Uterus (tissue), 4 donors: ENCODE data around the gene SLC8A1. TPM values are rescaled to one million over a fixed set of nuclear protein-coding genes. Genes with fewer than 3 reads are reported as not detected.
A peak's percentile ranks its signal among the peaks of the same experiment; 100 is the strongest.

Source experiments
- DNase-seq, 2 donors: peaks; one replicate each; pipeline ENCODE4 v3.0.0-alpha.2; 2019 to 2020
- H3K27ac ChIP-seq, 2 donors: fragments of 200-600 bp; sonication (generic); 1 replicate in 1 of 2; 2 replicates in 1 of 2; pipeline ENCODE4 v1.5.1; 2016 to 2018
- H3K27me3 ChIP-seq, 2 donors: fragments of 200-600 bp; sonication (generic); one replicate each; pipeline ENCODE4 v1.5.1; 2018 to 2019; ENCODE audit warnings: control low read depth in 1 of 2
- H3K36me3 ChIP-seq, 2 donors: fragments of 200-600 bp; sonication (generic); one replicate each; pipeline ENCODE4 v1.5.1; 2019; ENCODE audit warnings: control low read depth in 1 of 2
- H3K4me1 ChIP-seq, 2 donors: fragments of 200-600 bp; sonication (generic); one replicate each; pipeline ENCODE4 v1.5.1; 2018 to 2019; ENCODE audit warnings: control low read depth in 1 of 2
- H3K4me3 ChIP-seq, 2 donors: fragments of 200-600 bp; sonication (generic); 1 replicate in 1 of 2; 2 replicates in 1 of 2; pipeline ENCODE4 v1.5.1; 2018 to 2019; ENCODE audit warnings: mild to moderate bottlenecking in 1 of 2
- H3K9me3 ChIP-seq, 2 donors: fragments of 200-600 bp; sonication (generic); one replicate each; pipeline ENCODE4 v1.5.1; 2019; ENCODE audit warnings: control low read depth in 1 of 2
- POLR2A ChIP-seq, 2 donors: fragments of 450-650 bp; IDR thresholded peaks; one replicate each; pipeline ENCODE4 v1.6.1; 2016; ENCODE audit warnings: antibody characterized with exemption in 2 of 2, mild to moderate bottlenecking in 1 of 2, moderate library complexity in 1 of 2
- intact Hi-C: fragments of 100-400 bp; cut with DNase I; formaldehyde crosslinking; loops from one replicate; pipeline ENCODE4 v1.15.1; 2023; ENCODE audit warnings: low total_unique reads
- total RNA-seq, 4 donors: library from RNA; depleted of rRNA in 3 of 4; stranded (reverse); fragments of >200 nt in 3 of 4; gene quantifications; one replicate each; pipeline versions ENCODE4 v1.1.0 to v1.2.4, GENCODE V29; 2014 to 2023
- TF ChIP-seq, protein P1 (sequence below), 4 experiments: fragments of 200-600 bp in 2 of 4; fragments of 450-650 bp in 2 of 4; sonication (generic) in 2 of 4; IDR thresholded peaks; one replicate each; pipeline ENCODE4 v1.5.1; 2016 to 2019; ENCODE audit warnings: antibody characterized with exemption in 4 of 4, mild to moderate bottlenecking in 2 of 4, moderate library complexity in 1 of 4
- donor health status: DM: yes; HTN: yes; CAD: no.

The SLC8A1 gene
- total RNA-seq, 4 donors from 2014 or later = 61.2 to 257 (median 140) TPM

DNA sequence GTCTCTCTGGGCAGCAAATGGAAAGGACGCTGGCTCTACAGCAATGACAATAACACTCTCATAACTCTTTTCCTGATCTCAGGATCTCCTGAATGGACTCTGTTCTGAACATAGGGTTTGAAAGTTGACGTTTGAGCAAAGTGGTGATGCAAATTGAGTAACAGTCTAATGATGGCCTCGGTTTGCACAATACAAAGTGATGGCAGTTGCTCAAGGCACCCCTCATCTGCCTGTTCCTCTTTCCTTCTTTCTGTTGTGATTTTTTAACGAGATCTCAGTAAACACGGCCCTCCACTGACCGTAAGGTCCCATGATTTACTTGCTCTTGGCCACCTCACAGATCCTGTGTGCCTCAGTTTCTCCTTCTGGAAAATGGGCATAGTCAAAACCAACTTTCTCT lies 303.6 kb downstream of the SLC8A1 start:
- no peaks in the 10 kb centered on the region for H3K9me3 ChIP-seq
- no peaks in the 10 kb centered on the region for H3K27me3 ChIP-seq
- intact Hi-C loops = no loop called here
- H3K27ac ChIP-seq = no peak overlapping the region
- no peaks in the 10 kb centered on the region for H3K4me1 ChIP-seq
- TF ChIP-seq POLR2A (IDR thresholded peaks at IDR 0.05) = no peak
- TF ChIP-seq, protein P1, sequence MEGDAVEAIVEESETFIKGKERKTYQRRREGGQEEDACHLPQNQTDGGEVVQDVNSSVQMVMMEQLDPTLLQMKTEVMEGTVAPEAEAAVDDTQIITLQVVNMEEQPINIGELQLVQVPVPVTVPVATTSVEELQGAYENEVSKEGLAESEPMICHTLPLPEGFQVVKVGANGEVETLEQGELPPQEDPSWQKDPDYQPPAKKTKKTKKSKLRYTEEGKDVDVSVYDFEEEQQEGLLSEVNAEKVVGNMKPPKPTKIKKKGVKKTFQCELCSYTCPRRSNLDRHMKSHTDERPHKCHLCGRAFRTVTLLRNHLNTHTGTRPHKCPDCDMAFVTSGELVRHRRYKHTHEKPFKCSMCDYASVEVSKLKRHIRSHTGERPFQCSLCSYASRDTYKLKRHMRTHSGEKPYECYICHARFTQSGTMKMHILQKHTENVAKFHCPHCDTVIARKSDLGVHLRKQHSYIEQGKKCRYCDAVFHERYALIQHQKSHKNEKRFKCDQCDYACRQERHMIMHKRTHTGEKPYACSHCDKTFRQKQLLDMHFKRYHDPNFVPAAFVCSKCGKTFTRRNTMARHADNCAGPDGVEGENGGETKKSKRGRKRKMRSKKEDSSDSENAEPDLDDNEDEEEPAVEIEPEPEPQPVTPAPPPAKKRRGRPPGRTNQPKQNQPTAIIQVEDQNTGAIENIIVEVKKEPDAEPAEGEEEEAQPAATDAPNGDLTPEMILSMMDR (IDR thresholded peaks at IDR 0.05) = no peak
- no peak overlapping the region for H3K4me3 ChIP-seq
- DNase-seq = no peak
- H3K36me3 ChIP-seq = no peaks in the 10 kb centered on the region

DNA sequence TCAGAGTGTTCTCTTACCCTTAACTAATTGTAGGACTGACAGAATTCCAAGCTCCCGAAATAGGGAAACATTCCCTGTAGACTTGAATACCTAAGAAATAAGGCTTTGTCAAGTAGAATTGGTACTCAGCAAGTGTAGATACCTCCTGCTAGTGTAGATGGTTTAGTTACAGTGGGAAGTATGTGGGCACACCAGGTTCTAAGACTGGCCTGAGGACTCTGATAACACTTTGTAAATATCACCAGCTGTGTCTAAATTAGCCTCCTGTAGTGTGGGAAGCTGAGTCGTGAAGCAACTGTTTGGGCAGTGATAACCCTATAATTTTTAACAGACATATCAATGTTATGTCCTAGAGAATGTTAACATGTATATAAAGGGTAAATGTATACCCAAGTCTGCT lies 304.5 kb downstream of the SLC8A1 start:
- H3K27ac ChIP-seq = no peak overlapping the region
- intact Hi-C loops = no loop called here
- no peak overlapping the region for H3K4me3 ChIP-seq
- no peaks in the 10 kb centered on the region for H3K4me1 ChIP-seq
- no peaks in the 10 kb centered on the region for H3K9me3 ChIP-seq
- H3K36me3 ChIP-seq = no peaks in the 10 kb centered on the region
- H3K27me3 ChIP-seq = no peaks in the 10 kb centered on the region
- TF ChIP-seq, protein P1 (IDR thresholded peaks at IDR 0.05) = no peak
- TF ChIP-seq POLR2A (IDR thresholded peaks at IDR 0.05) = no peak
- no peak for DNase-seq

DNA sequence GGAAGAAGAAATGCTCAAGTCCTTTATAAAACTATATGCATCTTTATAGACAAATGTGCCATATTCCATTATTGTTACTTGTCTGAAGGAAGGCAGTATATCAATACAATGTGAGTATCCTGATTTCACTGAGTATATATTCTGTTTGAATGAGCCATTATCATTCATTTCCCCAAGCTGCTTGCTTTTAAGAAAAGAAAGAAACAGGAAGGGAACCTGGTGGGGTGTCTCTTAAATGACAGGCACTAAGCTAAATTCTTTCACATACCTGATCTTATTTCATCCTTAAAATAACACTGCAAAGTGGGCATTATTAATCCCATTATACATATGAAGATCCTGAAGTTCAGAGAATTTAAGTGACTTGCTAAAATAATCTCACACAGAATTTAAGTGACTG lies 307.9 kb downstream of the SLC8A1 start:
- no peak for DNase-seq
- H3K4me1 ChIP-seq = no peaks in the 10 kb centered on the region
- H3K36me3 ChIP-seq = no peaks in the 10 kb centered on the region
- no peaks in the 10 kb centered on the region for H3K27me3 ChIP-seq
- TF ChIP-seq POLR2A (IDR thresholded peaks at IDR 0.05) = no peak
- TF ChIP-seq, protein P1 (IDR thresholded peaks at IDR 0.05) = no peak
- no peak overlapping the region for H3K27ac ChIP-seq
- no peaks in the 10 kb centered on the region for H3K9me3 ChIP-seq
- intact Hi-C loops = no loop called here
- H3K4me3 ChIP-seq = no peak overlapping the region

DNA sequence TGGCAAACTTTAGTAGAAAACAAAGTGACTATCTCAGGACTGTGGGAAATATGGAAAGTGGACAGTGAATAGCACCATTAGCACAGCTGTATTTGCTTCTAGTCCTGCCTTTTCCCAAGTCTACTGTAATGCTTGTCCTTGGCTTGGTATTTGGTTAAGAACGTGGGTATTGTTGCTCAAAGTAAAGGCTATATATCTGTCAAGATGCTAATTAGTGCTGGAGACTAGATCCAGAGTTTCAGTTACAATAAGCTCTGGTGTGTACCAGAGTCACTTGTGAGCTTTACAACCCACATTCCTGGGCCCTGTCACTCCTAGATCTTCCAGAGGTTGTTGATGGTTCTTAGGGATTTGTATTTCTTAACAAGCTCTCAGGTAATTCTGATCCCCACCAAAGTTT lies 313.6 kb downstream of the SLC8A1 start:
- TF ChIP-seq, protein P1 (IDR thresholded peaks at IDR 0.05) = no peak
- TF ChIP-seq POLR2A (IDR thresholded peaks at IDR 0.05) = no peak

DNA sequence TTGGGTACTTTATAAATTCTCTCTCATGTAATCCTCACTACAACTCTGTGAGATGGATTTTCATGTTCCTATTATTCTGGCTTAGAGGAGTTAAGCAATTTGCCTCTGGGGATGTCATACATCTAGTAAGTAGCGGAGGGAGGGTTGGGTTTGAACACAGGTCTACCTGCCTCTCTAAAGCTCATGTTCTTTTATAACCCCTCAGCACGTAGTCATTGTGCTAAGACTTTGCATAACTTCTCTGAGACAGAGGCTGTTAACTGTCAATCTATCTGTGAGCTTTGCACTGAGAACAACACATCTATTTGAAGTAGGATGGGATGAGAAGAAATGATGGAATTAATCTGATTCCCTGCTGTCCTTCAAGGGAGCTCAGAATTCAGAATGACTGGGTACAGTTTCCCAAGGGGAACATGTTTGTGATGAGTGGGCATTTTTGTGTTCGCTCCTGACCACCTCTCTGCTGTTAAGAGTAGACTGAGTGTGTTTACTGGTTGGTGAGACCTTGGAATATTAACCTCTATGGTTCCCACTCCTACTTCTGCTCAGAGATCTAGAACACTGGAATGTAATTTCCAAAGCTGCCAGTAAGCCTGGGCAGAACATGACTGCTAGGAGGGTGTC lies 320.7 kb downstream of the SLC8A1 start:
- TF ChIP-seq POLR2A (IDR thresholded peaks at IDR 0.05) = no peak
- TF ChIP-seq, protein P1 (IDR thresholded peaks at IDR 0.05) = no peak
- H3K27me3 ChIP-seq = no peaks in the 10 kb centered on the region
- H3K4me1 ChIP-seq = no peaks in the 10 kb centered on the region
- H3K27ac ChIP-seq = peak overlapping the region; percentile 28 to 46
- no peaks in the 10 kb centered on the region for H3K36me3 ChIP-seq
- no peak for DNase-seq
- H3K4me3 ChIP-seq = no peak overlapping the region
- no peaks in the 10 kb centered on the region for H3K9me3 ChIP-seq
- intact Hi-C loops = no loop called here

More for the DNA sequence above, 313.6 kb downstream of the SLC8A1 start:
- H3K27ac ChIP-seq = no peak overlapping the region
- no peaks in the 10 kb centered on the region for H3K9me3 ChIP-seq
- no peaks in the 10 kb centered on the region for H3K36me3 ChIP-seq
- no peak overlapping the region for H3K4me3 ChIP-seq
- H3K27me3 ChIP-seq = no peaks in the 10 kb centered on the region
- H3K4me1 ChIP-seq = no peaks in the 10 kb centered on the region
- intact Hi-C loops = no loop called here
- no peak for DNase-seq
